SK-N-SH treated with all-trans-retinoic acid at 6 μM for 48 hours (cell line): ENCODE results near the gene HIRA.

Experiments
- TF ChIP-seq, protein P1 (sequence below): fragments of 250-450 bp; sonication (Bioruptor Pico); IDR thresholded peaks from 2 replicates; pipeline ENCODE4 v1.8.0; 2020; ENCODE audit warnings: mild to moderate bottlenecking, moderate library complexity, borderline replicate concordance
- TF ChIP-seq, protein P2 (sequence below): fragments of 250-450 bp; sonication (Bioruptor Pico); IDR thresholded peaks from 2 replicates; pipeline ENCODE4 v1.5.1; 2020; ENCODE audit warnings: low read depth, mild to moderate bottlenecking, moderate library complexity

DNA sequence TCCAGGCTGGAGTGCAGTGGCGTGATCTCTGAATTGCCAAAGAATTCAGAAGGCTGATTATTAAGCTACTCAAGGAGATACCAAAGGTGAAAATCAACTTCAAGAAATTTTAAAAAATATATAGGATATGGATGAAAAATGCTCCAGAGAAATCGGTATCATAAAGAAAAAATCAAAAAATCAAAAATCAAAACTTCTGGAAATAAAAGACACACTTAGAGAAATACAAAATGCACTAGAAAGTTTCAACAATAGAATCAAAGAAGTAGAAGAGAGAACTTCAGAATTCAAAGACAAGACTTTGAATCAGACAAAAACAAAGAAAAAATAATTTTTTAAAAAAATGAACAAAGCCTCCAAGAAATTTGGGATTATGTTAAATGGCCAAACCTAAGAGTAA, 94.4 kb downstream of the HIRA start:
- TF ChIP-seq, protein P1, sequence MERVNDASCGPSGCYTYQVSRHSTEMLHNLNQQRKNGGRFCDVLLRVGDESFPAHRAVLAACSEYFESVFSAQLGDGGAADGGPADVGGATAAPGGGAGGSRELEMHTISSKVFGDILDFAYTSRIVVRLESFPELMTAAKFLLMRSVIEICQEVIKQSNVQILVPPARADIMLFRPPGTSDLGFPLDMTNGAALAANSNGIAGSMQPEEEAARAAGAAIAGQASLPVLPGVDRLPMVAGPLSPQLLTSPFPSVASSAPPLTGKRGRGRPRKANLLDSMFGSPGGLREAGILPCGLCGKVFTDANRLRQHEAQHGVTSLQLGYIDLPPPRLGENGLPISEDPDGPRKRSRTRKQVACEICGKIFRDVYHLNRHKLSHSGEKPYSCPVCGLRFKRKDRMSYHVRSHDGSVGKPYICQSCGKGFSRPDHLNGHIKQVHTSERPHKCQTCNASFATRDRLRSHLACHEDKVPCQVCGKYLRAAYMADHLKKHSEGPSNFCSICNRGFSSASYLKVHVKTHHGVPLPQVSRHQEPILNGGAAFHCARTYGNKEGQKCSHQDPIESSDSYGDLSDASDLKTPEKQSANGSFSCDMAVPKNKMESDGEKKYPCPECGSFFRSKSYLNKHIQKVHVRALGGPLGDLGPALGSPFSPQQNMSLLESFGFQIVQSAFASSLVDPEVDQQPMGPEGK (CRISPR knock-in tag): no peak
- TF ChIP-seq, protein P2, sequence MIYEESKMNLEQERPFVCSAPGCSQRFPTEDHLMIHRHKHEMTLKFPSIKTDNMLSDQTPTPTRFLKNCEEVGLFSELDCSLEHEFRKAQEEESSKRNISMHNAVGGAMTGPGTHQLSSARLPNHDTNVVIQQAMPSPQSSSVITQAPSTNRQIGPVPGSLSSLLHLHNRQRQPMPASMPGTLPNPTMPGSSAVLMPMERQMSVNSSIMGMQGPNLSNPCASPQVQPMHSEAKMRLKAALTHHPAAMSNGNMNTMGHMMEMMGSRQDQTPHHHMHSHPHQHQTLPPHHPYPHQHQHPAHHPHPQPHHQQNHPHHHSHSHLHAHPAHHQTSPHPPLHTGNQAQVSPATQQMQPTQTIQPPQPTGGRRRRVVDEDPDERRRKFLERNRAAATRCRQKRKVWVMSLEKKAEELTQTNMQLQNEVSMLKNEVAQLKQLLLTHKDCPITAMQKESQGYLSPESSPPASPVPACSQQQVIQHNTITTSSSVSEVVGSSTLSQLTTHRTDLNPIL (CRISPR knock-in tag): no peak
